ENCODE data around the gene SLC39A11. TPM values are rescaled to one million over a fixed set of nuclear protein-coding genes. Genes with fewer than 3 reads are reported as not detected.

Gene SLC39A11
- total RNA-seq, 1 experiment from 2014 or later: 15.8 TPM

GRCh38 chr17:72715906-72716572, 376.4 kb downstream of the SLC39A11 start:
- Mint-ChIP-seq H3K27ac (ENCODE audit: low read depth, unreplicated experiment) (peak overlapping the region; percentile 100), H3K4me1 (ENCODE audit: insufficient read depth, unreplicated experiment) (peaks cover 29% of the 10 kb centered on the region)

GRCh38 chr17:72714357-72714966, 378.0 kb downstream of the SLC39A11 start:
- POLR2A ChIA-PET: interaction anchor here (1.1 to 2.4 kb wide), 3 partner anchors 31 to 126 kb away, joined by 3 to 11 read pairs (median 3); no protein-coding TSS in a partner anchor
- DNase-seq (ENCODE audit: unreplicated experiment): peak; percentile 43
- TF ChIP-seq CTCF (IDR thresholded peaks at IDR 0.05; ENCODE audit: unreplicated experiment): no peak
- CTCF ChIA-PET: interaction anchor here (0.6 to 2.2 kb wide), 3 partner anchors 11 to 155 kb away, joined by 3 to 22 read pairs (median 4); no protein-coding TSS in a partner anchor
- H3K4me3 Mint-ChIP-seq (ENCODE audit: unreplicated experiment): no peak overlapping the region
- H3K27ac Mint-ChIP-seq (ENCODE audit: low read depth, unreplicated experiment): peak overlapping the region; percentile 100
- no peaks in the 10 kb centered on the region for H3K27me3 Mint-ChIP-seq (ENCODE audit: insufficient read depth, unreplicated experiment)
- BruUV-seq (replicated peaks): no TSS peak
- H3K9me3 Mint-ChIP-seq (ENCODE audit: unreplicated experiment): peaks cover 7% of the 10 kb centered on the region
- peaks cover 23% of the 10 kb centered on the region for H3K36me3 Mint-ChIP-seq (ENCODE audit: insufficient read depth, unreplicated experiment)
- intact Hi-C loops (cut with micrococcal nuclease): no loop called here
- H3K4me1 Mint-ChIP-seq (ENCODE audit: insufficient read depth, unreplicated experiment): peaks cover 43% of the 10 kb centered on the region

More at GRCh38 chr17:72715906-72716572, 376.4 kb downstream of the SLC39A11 start:
- no peak for TF ChIP-seq CTCF (IDR thresholded peaks at IDR 0.05; ENCODE audit: unreplicated experiment)
- DNase-seq (ENCODE audit: unreplicated experiment): peak; percentile 92
- no TSS peak for BruUV-seq (replicated peaks)
- H3K36me3 Mint-ChIP-seq (ENCODE audit: insufficient read depth, unreplicated experiment): peaks cover 22% of the 10 kb centered on the region
- intact Hi-C loops (cut with micrococcal nuclease): loop anchor here (1.0 to 2.0 kb wide), 2 partner anchors 125 to 155 kb away; no protein-coding TSS in a partner anchor
- H3K27me3 Mint-ChIP-seq (ENCODE audit: insufficient read depth, unreplicated experiment): no peaks in the 10 kb centered on the region
- CTCF ChIA-PET: interaction anchor here (0.6 to 2.4 kb wide), 7 partner anchors 10 to 1199 kb away, joined by 3 to 14 read pairs (median 3); no protein-coding TSS in a partner anchor
- H3K9me3 Mint-ChIP-seq (ENCODE audit: unreplicated experiment): peaks cover 3% of the 10 kb centered on the region
- POLR2A ChIA-PET: interaction anchor here (0.7 to 3.0 kb wide), 12 partner anchors 9 to 157 kb away, joined by 3 to 29 read pairs (median 4); no protein-coding TSS in a partner anchor
- peak overlapping the region; percentile 72 for H3K4me3 Mint-ChIP-seq (ENCODE audit: unreplicated experiment)

GRCh38 chr17:72713701-72714100, 378.8 kb downstream of the SLC39A11 start:
- intact Hi-C loops (cut with micrococcal nuclease): no loop called here
- TF ChIP-seq CTCF (IDR thresholded peaks at IDR 0.05; ENCODE audit: unreplicated experiment): no peak
- no TSS peak for BruUV-seq (replicated peaks)
- H3K9me3 Mint-ChIP-seq (ENCODE audit: unreplicated experiment): peaks cover 7% of the 10 kb centered on the region
- no peak overlapping the region for H3K4me3 Mint-ChIP-seq (ENCODE audit: unreplicated experiment)
- H3K27me3 Mint-ChIP-seq (ENCODE audit: insufficient read depth, unreplicated experiment): no peaks in the 10 kb centered on the region
- H3K36me3 Mint-ChIP-seq (ENCODE audit: insufficient read depth, unreplicated experiment): peaks cover 25% of the 10 kb centered on the region
- peaks cover 47% of the 10 kb centered on the region for H3K4me1 Mint-ChIP-seq (ENCODE audit: insufficient read depth, unreplicated experiment)
- H3K27ac Mint-ChIP-seq (ENCODE audit: low read depth, unreplicated experiment): no peak overlapping the region
- DNase-seq (ENCODE audit: unreplicated experiment): no peak
- ChIA-PET POLR2A (interaction anchor here (0.6 to 1.3 kb wide), 3 partner anchors 28 to 163 kb away, joined by 3 to 5 read pairs (median 3); no protein-coding TSS in a partner anchor), CTCF (interaction anchor here (0.7 to 2.2 kb wide), 3 partner anchors 12 to 154 kb away, joined by 3 to 22 read pairs (median 4); no protein-coding TSS in a partner anchor)
